Keratinocyte (primary cell): ENCODE measurements around the gene AGTPBP1. TPM values are rescaled to one million over a fixed set of nuclear protein-coding genes. Genes with fewer than 3 reads are reported as not detected.

Source experiments
- DNase-seq: peaks from one replicate; pipeline ENCODE4 v3.0.0-alpha.2; 2011; ENCODE audit warnings: low read depth, missing footprints, low spot score
- FAIRE-seq: peaks from 2 replicates; lab custom pipeline; 2011; peaks lifted over from hg19 to GRCh38; lab: Jason Lieb, UNC
- H2AFZ ChIP-seq: 2 replicates; pipeline ENCODE4 v1.6.0; 2012; ENCODE audit warnings: low read length, control low read depth, inconsistent platforms; ENCODE audit not compliant: control insufficient read depth
- H3K27ac ChIP-seq: 2 replicates; pipeline ENCODE4 v1.5.1; 2011; ENCODE audit warnings: low read length; ENCODE audit not compliant: control insufficient read depth, insufficient read depth
- H3K27me3 ChIP-seq: 3 replicates; pipeline ENCODE4 v1.6.0; 2011; ENCODE audit warnings: low read length; ENCODE audit not compliant: control insufficient read depth, insufficient read depth; ENCODE audit errors: extremely low read depth
- H3K36me3 ChIP-seq, 2 experiments: 2 replicates in 1 of 2; 3 replicates in 1 of 2; pipeline ENCODE4 v1.5.1; 2011; ENCODE audit warnings: low read length in 2 of 2, mild to moderate bottlenecking in 1 of 2; ENCODE audit not compliant: control insufficient read depth in 2 of 2, insufficient read depth in 2 of 2; ENCODE audit errors: extremely low read depth in 1 of 2
- H3K4me1 ChIP-seq: 3 replicates; pipeline ENCODE4 v1.5.1; 2011; ENCODE audit warnings: low read length; ENCODE audit not compliant: control insufficient read depth, insufficient read depth; ENCODE audit errors: extremely low read depth
- H3K4me2 ChIP-seq: 3 replicates; pipeline ENCODE4 v1.6.0; 2011; ENCODE audit warnings: low read depth, low read length; ENCODE audit not compliant: control insufficient read depth, insufficient read depth; ENCODE audit errors: extremely low read depth
- H3K4me3 ChIP-seq, 3 experiments: fragments of 200-600 bp in 1 of 3; sonication (generic) in 1 of 3; 2 replicates in 2 of 3; 3 replicates in 1 of 3; pipeline ENCODE4 v1.5.1; 2011 to 2016; ENCODE audit warnings: low read length in 3 of 3, mild to moderate bottlenecking in 3 of 3, control low read depth in 2 of 3, inconsistent platforms in 1 of 3, low read depth in 1 of 3, mixed read lengths in 1 of 3, mixed run types in 1 of 3, moderate library complexity in 1 of 3; ENCODE audit not compliant: control insufficient read depth in 2 of 3, insufficient read depth in 2 of 3; ENCODE audit errors: extremely low read depth in 1 of 3
- H3K79me2 ChIP-seq: 2 replicates; pipeline ENCODE4 v1.6.0; 2012; ENCODE audit warnings: low read length; ENCODE audit not compliant: control insufficient read depth, insufficient read depth
- H3K9ac ChIP-seq: 3 replicates; pipeline ENCODE4 v1.6.0; 2011; ENCODE audit warnings: low read length; ENCODE audit not compliant: control insufficient read depth, insufficient read depth; ENCODE audit errors: extremely low read depth
- H3K9me1 ChIP-seq: 3 replicates; pipeline ENCODE4 v1.6.0; 2011; ENCODE audit warnings: low read length; ENCODE audit not compliant: control insufficient read depth, insufficient read depth; ENCODE audit errors: extremely low read depth
- H3K9me3 ChIP-seq: 2 replicates; pipeline ENCODE4 v1.5.1; 2012; ENCODE audit warnings: low read depth, low read length; ENCODE audit not compliant: control insufficient read depth
- H4K20me1 ChIP-seq: 3 replicates; pipeline ENCODE4 v1.6.0; 2011; ENCODE audit warnings: low read length; ENCODE audit not compliant: control insufficient read depth, insufficient read depth; ENCODE audit errors: extremely low read depth
- EZH2 ChIP-seq: IDR thresholded peaks from one replicate; pipeline ENCODE4 v1.6.1; 2012; ENCODE audit warnings: inconsistent platforms, mild to moderate bottlenecking, low read length, moderate library complexity
- dilution Hi-C: fragments of 300-500 bp; cut with MboI; formaldehyde crosslinking; loops from one replicate; pipeline ENCODE4 v1.7.0; 2020; ENCODE audit warnings: low sequenced_read_pairs; ENCODE audit not compliant: extremely low pct_ligation_motif_present
- polyA plus RNA-seq, 5 experiments: library from polyadenylated mRNA; depleted of rRNA in 3 of 5; stranded (reverse) in 3 of 5; stranded (forward) in 1 of 5; unstranded in 1 of 5; fragments of >200 nt; gene quantifications; 1 replicate in 1 of 5; 2 replicates in 3 of 5; 3 replicates in 1 of 5; pipeline versions ENCODE4 v1.2.1 to v1.2.3, GENCODE V29; 2011 to 2012; ENCODE audit warnings: missing spikeins in 2 of 5, low read depth in 1 of 5, low replicate concordance in 1 of 5
- TF ChIP-seq, protein P1 (sequence below), 3 experiments: IDR thresholded peaks in 1 of 3; conservative IDR thresholded peaks in 1 of 3; optimal IDR thresholded peaks in 1 of 3; 2 replicates in 2 of 3; 3 replicates in 1 of 3; pipeline versions ENCODE3 to v1.5.1; 2011; ENCODE audit warnings: low read length in 3 of 3, mild to moderate bottlenecking in 3 of 3, moderate library complexity in 2 of 3, control low read depth in 1 of 3, inconsistent platforms in 1 of 3; ENCODE audit not compliant: insufficient read depth in 2 of 3; ENCODE audit errors: extremely low read depth in 1 of 3

AGTPBP1 gene
- polyA plus RNA-seq, 1 donor (not counting 4 experiments of a cell fraction or from before 2014, with no cell fraction given), result 11.1 TPM

DNA sequence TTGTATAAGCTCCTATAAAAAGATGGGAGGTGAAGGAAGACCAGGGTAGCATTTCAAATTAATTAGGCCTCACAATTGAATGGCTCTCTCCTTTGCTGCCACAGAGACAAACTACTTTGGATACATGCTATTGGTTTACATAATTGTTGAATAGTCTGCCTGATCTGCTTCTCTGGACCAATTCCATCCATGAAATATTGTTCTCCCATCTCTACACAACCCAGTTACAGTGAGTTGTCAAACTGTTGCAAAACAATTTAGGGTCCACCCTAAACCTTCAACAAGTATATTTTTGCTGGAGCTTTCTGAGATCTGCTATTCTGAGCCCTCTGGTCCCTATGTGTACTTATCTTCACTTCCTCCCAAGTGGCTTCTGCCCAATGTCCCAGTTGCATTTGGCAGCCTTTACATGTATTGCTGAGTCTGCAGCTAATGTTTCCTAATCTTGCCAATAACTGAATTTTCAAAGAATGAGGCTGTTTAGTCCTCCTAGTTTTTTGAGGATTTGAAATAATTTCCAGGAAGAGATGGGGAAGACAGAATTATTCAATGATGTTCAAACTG lies 38.9 kb downstream of the AGTPBP1 start:
- no peaks in the 10 kb centered on the region for H3K4me1 ChIP-seq
- H3K9me3 ChIP-seq, result no peaks in the 10 kb centered on the region
- no peaks in the 10 kb centered on the region for H4K20me1 ChIP-seq
- TF ChIP-seq, protein P1, sequence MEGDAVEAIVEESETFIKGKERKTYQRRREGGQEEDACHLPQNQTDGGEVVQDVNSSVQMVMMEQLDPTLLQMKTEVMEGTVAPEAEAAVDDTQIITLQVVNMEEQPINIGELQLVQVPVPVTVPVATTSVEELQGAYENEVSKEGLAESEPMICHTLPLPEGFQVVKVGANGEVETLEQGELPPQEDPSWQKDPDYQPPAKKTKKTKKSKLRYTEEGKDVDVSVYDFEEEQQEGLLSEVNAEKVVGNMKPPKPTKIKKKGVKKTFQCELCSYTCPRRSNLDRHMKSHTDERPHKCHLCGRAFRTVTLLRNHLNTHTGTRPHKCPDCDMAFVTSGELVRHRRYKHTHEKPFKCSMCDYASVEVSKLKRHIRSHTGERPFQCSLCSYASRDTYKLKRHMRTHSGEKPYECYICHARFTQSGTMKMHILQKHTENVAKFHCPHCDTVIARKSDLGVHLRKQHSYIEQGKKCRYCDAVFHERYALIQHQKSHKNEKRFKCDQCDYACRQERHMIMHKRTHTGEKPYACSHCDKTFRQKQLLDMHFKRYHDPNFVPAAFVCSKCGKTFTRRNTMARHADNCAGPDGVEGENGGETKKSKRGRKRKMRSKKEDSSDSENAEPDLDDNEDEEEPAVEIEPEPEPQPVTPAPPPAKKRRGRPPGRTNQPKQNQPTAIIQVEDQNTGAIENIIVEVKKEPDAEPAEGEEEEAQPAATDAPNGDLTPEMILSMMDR (optimal IDR thresholded peaks at IDR 0.05 in 1 of 3, IDR thresholded peaks at IDR 0.05 in 1 of 3, conservative IDR thresholded peaks at IDR 0.05 in 1 of 3; ENCODE audit: extremely low read depth in 1 of 3, insufficient read depth in 2 of 3, low read length in 3 of 3), result no peak
- no peak for TF ChIP-seq EZH2
- dilution Hi-C loops, result no loop called here
- H3K9me1 ChIP-seq, result no peaks in the 10 kb centered on the region
- no peak overlapping the region for H2AFZ ChIP-seq
- no peaks in the 10 kb centered on the region for H3K36me3 ChIP-seq
- no peak overlapping the region for H3K4me2 ChIP-seq
- H3K9ac ChIP-seq, result no peak overlapping the region
- no peak for FAIRE-seq
- H3K27me3 ChIP-seq, result no peaks in the 10 kb centered on the region
- no peak overlapping the region for H3K27ac ChIP-seq
- H3K79me2 ChIP-seq, result no peaks in the 10 kb centered on the region
- DNase-seq, result no peak
- no peak overlapping the region for H3K4me3 ChIP-seq

DNA sequence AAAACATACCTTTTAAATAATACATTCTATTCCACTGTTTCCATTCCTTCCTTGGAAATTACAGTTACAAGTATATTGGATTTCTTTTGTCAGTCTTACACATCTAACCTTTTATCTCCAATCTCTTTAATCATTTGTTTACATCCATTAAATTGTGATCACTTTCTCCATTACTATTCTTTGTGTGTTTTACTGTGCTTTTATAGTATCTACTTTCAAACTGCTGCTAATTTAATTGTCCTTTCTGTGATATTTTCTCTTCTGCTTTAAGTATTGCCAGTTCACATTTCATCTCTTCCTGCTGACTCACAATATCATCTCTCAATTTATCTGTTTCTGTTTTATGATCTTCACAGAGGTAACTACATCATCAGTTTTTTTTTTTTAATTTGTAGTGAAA lies 39.6 kb downstream of the AGTPBP1 start:
- Histone ChIP-seq H3K4me2 (no peak overlapping the region), H3K4me1 (no peaks in the 10 kb centered on the region), H3K4me3 (no peak overlapping the region), H3K9me1 (no peaks in the 10 kb centered on the region), H3K36me3 (no peaks in the 10 kb centered on the region), H2AFZ (no peak overlapping the region), H3K9ac (no peak overlapping the region), H3K27ac (no peak overlapping the region), H3K79me2 (no peaks in the 10 kb centered on the region), H4K20me1 (no peaks in the 10 kb centered on the region), H3K27me3 (no peaks in the 10 kb centered on the region), H3K9me3 (no peaks in the 10 kb centered on the region)
- DNase-seq, result no peak
- dilution Hi-C loops, result no loop called here
- no peak for TF ChIP-seq EZH2
- TF ChIP-seq, protein P1 (optimal IDR thresholded peaks at IDR 0.05 in 1 of 3, IDR thresholded peaks at IDR 0.05 in 1 of 3, conservative IDR thresholded peaks at IDR 0.05 in 1 of 3; ENCODE audit: extremely low read depth in 1 of 3, insufficient read depth in 2 of 3, low read length in 3 of 3), result no peak
- no peak for FAIRE-seq
